Measurements from ENCODE around the gene LCE1A. TPM values are rescaled to one million over a fixed set of nuclear protein-coding genes. Genes with fewer than 3 reads are reported as not detected.

Gene LCE1A, protein sequence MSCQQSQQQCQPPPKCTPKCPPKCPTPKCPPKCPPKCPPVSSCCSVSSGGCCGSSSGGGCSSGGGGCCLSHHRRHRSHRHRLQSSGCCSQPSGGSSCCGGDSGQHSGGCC
- not detected for polyA plus RNA-seq (ENCODE audit: insufficient read length in 12 of 12)
- long read RNA-seq, donor 1, result 0 reads
- long read RNA-seq, donor 2, result 0 reads
- long read RNA-seq, donor 3, result 0 reads
- long read RNA-seq, donor 4, result 0 reads
- long read RNA-seq, donor 5, result 0 reads
- long read RNA-seq, donor 6, result 0 reads
- long read RNA-seq, donor 7, result 0 reads
- long read RNA-seq, donor 8, result 0 reads
- long read RNA-seq, donor 9, result 0 reads
- long read RNA-seq, donor 10, result 0 reads
- long read RNA-seq, donor 11, result 0 reads

- no peak for DNase-seq
These were observed at the start of gene LCE1A for GRCh38 chr1:152827173-152827572. Gene LCE1A (plus strand): TSS chr1:152827473. CDS start chr1:152827473, 0 bp downstream.

- no peak for DNase-seq
These were observed 49.6 kb upstream of the LCE1A start for GRCh38 chr1:152777510-152778137.

DNA sequence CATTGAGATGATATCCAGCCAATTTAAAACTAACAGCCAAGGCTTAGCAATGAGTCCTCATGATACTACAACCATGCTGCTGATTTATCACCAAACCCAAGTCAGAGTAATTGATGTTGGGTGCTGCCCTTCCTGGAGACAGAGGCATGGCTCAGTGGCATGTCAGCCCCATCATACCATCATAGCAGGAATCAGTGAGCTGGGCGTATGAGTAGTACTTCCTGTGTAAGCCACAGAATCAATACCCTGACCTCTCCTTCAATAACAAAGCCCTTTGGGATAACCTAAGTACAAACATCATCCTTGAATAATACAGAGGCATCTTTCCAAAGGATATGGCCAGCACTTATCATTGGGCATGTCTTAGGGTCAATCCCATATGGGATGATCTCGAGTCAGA lies 44.2 kb upstream of the LCE1A start:
- DNase-seq, result no peak

DNA sequence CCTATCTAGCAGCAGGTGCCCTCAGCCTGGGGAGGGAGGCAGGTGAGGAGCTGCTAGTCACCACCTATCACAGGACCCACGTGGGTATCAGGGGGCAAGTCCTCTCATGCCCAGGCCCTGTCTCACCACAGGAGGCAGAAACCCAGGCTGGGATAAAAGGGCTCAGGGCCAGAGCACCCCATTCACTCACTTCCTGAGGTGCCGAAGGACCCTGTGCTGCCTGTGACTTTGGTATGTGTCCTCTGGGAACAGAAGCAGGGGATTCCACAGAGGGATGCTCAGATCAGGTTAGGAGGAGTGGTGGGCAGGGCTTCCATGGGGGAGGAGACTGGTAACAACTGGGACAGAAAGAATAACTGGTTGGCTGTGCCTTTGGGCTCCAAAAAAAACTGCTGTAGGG lies 41.2 kb upstream of the LCE1A start, which contains the start of gene LCE1E:
TSS of gene LCE1E (plus strand) at position 181 of the 400 bp plus-strand sequence. CDS start 1,043 bp downstream, outside the sequence.
- no peak for DNase-seq

- DNase-seq, result no peak
These were observed 31.6 kb upstream of the LCE1A start for GRCh38 chr1:152795686-152796085.

- no peak for DNase-seq
These were observed 30.9 kb upstream of the LCE1A start, which contains the start of gene LCE1D for GRCh38 chr1:152796421-152796820. Gene LCE1D (plus strand): TSS chr1:152796721. CDS start chr1:152797795, 1,074 bp downstream.

- DNase-seq, result no peak
These were observed 25.9 kb upstream of the LCE1A start for GRCh38 chr1:152801333-152801732.

- no peak for DNase-seq
These were observed 20.7 kb upstream of the LCE1A start, which contains the start of gene LCE1C for GRCh38 chr1:152806576-152806975. Gene LCE1C (minus strand): TSS chr1:152806651. CDS start chr1:152805478, 1,173 bp downstream.

- DNase-seq, result no peak
These were observed 16.2 kb upstream of the LCE1A start for GRCh38 chr1:152811050-152811449.

- DNase-seq, result no peak
These were observed 15.6 kb upstream of the LCE1A start, which contains the start of gene LCE1B for GRCh38 chr1:152811671-152812070. Gene LCE1B (plus strand): TSS chr1:152811971. CDS start chr1:152812447, 476 bp downstream.

- DNase-seq, result no peak
These were observed 10.0 kb upstream of the LCE1A start for GRCh38 chr1:152817309-152817708.

- DNase-seq, result no peak
These were observed 4.0 kb upstream of the LCE1A start for GRCh38 chr1:152823294-152823693.

DNA sequence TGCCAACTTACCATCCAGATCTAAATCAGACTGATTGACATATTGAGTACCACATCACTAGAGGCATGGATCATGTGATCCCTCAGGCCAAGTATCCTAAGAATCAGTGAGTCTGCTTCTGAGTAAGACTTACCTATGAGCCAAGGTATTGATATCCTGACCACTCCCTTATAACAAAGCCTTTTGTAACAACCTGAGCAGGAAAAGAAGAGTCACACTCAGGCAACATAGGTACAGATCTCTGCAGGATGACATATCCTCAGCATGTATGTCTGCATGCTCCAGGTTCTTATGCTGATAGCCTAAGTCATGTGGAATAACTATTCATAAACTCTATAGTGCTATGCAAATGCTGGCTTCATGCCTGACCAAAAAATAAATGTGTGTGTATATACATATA lies 2.3 kb upstream of the LCE1A start:
- no peak for DNase-seq

- no peak for DNase-seq
These were observed 9.6 kb downstream of the LCE1A start for GRCh38 chr1:152836870-152837269.

- no peak for DNase-seq
These were observed 15.3 kb downstream of the LCE1A start, which contains the start of gene LCE6A for GRCh38 chr1:152842556-152842955. Gene LCE6A (plus strand): TSS chr1:152842856. CDS start chr1:152843521, 665 bp downstream.

- DNase-seq, result no peak
These were observed 28.4 kb downstream of the LCE1A start for GRCh38 chr1:152855661-152856060.

DNA sequence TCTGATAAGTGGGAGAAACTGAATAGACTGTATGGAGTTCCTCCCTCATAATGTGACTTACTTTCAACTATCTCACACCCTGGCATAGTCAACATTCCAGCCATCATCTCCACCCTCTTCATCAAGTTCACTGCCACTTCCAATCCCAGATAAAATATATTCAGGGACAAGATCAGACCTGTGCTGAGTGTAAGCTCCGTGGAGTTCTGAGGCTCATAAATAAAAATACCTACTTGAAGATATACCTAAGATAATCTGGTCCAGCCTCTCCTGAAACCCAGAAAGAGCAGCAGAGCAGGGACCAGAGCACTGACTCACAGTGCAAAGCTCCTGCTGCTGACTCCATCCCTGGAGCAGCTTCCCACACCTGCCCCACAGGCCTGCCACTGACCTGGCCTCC lies 30.8 kb downstream of the LCE1A start:
- no peak for DNase-seq

- no peak for DNase-seq
These were observed 32.4 kb downstream of the LCE1A start, which contains the start of gene LCE7A for GRCh38 chr1:152859696-152860095. Gene LCE7A (plus strand): TSS chr1:152859996. CDS start chr1:152860698, 702 bp downstream.

DNA sequence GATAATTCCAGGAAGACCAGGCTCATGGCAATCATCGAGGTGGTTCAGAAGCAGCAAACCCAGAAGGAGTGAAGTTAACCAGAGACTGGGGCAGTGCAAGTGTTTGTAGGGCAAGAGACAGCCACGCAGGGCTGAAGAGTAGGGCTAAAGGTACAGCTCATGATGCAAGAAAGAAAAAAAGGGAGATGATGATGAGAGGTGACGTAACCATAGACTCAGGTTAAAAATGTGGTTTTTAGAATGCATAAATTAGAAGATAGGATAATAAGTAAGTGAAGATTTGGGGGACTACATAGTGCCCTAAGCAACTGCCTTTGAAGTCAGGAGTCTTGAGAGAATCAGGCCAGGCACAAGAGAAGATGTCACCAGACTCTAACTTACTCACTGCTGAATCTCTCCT lies 32.9 kb downstream of the LCE1A start:
- DNase-seq, result no peak

DNA sequence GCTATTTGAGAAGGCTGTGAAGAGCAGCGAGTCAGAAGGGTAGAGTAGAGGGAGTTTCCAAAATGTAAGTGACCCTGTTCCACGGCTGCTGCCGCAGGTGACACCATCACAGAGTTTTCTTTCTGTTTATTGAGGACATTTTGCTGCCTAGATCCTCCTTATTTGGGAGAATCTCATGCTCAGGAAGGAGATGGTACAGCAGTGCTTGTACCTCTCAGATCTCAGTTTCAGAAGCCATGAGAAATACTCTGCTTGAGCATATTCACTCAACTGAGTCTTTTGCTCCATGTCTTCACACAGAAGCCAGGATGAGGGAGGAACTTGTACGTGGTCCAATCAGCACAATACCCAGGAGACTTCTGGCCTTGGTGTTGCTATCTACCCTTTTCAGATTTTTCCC lies 34.1 kb downstream of the LCE1A start:
- DNase-seq, result no peak

DNA sequence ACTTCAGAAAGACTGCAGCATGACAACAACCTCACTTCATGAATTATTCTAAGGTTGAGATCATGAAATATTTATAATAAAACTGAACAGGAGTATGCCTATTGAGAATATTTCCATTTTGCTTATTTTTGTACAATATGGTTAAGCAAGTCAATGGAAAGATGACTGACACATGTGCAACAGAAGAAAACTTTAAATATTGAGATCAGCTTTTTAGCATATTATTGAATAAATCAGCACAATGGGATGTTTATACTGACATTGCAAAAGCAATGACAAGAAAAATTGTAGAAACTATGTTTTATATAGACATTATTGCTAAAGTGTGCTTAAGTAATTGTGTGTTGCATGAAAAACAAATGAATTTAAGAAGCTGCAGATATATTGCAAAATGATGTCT lies 37.2 kb downstream of the LCE1A start:
- DNase-seq, result no peak

GRCh38 chr1:152866321-152866720 lies 39.0 kb downstream of the LCE1A start:
- no peak for DNase-seq
